GM18505 (cell line): ENCODE data around the gene ST14.

Source experiments
- ATAC-seq: cut with Tn5 transposase; IDR thresholded peaks from one replicate; pipeline ENCODE4 v1.9.1; 2021; ENCODE audit not compliant: unreplicated experiment
- POLR2A ChIP-seq: IDR thresholded peaks from 4 replicates; pipeline ENCODE4 v1.6.1; 2011; ENCODE audit warnings: borderline replicate concordance; ENCODE audit not compliant: insufficient read depth, insufficient read length; ENCODE audit errors: extremely low read depth

ST14 gene

DNA sequence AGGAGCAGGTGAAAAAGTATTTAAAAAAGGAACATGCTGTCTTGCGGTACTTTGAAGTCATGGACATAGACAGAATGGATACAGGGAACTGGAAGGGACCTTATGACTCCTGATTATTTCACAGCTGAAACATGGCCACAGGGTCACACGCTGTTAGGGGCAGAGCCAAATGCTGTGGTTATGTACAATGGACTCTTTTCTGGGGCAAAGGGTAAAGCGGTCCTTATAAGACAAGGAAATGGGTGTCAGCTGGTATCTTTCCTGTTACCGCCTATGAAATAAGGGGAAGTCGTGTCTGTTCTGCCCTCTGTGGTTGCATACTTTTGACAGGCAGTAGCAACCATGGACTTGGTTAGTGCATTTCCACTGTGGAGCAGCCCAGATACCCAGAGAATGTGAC lies 12.8 kb upstream of the ST14 start:
- ATAC-seq, result no peak
- no peak for TF ChIP-seq POLR2A

DNA sequence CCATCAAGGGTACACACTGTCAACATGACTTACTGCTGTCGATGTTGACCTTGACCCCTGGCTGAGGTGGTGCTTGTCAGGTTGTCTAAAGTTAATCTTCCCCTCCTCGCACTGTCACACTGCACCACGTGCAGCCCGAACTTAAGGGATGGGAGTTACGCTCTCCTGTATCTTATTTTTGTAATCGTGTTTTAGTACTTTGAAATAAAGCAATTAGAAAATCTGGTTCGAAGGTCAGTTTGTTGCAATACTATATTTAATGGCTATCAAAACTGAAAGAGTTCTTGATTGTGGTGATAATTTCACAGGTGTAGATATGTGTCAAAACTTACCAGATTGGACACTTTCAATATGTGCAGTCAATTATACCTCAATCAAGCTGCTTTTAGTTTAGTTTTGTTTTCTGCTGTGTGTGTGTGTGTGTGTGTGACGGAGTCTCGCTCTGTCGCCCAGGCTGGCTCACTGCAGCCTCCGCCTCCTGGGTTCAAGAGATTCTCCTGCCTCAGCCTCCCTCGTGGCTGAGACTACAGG lies 10.7 kb upstream of the ST14 start:
- TF ChIP-seq POLR2A, result no peak
- ATAC-seq, result no peak

DNA sequence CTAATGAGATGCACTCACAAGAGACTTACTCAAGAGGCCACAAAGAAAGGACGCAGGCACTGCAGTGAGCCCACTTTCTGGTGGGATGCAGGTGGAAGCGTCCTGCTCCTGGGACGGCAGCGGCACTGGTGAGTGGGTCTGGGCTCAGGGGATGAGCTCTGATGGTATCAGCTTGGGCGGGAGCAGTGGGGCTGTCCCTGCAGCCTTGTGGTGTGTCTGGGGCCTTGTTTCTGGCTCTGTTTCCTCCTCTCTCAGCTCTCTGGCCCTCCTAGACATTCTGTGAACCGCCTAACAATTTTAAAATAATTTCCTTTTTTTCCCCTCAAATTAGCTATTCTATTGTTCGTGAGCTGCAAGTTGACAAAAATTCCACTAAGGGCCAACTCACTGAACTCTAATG lies 8.8 kb upstream of the ST14 start:
- TF ChIP-seq POLR2A, result no peak
- ATAC-seq, result no peak

DNA sequence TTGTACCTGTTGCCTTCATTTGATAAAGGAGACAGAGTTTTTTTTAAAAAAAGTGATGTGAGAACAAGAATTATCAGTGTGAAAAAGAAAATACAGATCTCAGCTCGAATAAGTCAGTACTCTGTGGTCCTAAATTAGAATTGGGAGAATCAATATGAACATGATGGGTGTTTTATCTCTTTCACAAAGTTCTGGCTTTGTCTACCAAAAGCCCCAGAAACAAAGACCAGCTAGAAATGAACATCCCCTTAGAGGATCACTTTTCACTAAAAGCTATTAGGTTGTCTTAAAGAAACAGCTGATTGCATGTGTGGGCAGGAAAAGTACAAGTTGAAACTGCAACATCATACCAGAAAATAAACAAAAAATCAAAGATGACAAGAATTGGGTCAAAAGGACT lies 8.4 kb upstream of the ST14 start:
- no peak for TF ChIP-seq POLR2A
- ATAC-seq, result no peak

DNA sequence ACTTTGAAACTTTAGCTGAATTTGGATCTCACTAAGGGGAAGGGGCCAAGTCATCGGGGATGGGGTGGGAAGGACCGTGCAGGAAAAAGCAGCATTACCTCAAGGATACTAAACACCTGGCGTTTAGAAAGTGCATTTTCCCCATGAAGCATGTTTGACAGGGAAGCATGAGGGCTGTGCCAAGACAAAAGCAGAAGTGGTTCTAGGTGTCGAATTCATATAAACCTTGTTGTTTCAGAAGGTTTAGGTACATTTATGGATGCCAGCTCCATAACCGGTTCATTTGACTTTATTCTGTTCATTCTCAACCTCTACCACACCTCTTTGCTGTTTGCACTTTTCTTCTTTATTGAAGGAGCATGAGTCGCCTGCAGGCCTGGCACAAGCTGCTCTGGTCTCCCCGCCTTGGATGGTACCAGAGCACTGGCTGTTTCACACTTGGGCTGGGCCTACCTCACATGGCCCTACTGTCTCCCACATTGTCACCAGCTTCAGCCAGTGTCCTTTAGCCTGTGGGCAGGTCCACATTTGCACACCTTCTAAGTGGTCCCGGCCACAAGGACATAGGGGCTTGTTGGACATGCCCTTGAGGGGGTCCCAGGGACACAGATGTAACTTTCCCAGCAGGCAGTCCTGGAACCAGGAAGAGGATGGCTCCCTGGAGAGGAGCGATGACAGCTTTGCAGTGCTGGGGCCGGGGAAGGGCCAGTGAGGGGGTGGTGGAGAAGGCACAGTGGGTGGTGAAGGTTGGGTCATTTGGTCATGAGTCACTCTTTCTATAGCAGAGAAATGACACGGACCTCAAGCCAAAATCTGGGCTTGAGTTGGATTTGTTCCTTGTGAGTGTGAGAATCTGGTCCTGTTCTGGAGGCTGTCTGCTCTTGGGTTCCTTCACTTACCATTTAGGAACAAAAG lies 3.2 kb upstream of the ST14 start:
- TF ChIP-seq POLR2A, result no peak
- no peak for ATAC-seq

DNA sequence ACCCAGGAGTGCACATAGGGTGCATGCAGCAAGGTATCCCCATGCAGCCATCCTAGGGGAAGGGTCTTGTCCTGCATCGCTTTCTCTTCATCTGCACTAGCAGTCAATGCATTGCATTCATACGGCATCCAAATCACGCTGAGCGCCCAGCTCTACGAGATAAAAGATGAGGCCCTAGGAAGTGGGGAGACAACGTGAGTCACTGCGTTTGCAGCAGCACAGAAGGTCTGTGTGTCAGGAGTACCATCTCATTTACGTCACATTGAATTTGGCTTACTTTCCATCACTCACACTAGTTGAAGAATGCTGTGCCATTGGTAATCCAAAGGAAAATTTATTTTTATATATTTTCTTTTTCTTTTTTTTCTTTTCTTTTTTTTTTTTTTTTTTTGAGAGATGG lies 2.5 kb upstream of the ST14 start:
- TF ChIP-seq POLR2A, result no peak
- no peak for ATAC-seq

DNA sequence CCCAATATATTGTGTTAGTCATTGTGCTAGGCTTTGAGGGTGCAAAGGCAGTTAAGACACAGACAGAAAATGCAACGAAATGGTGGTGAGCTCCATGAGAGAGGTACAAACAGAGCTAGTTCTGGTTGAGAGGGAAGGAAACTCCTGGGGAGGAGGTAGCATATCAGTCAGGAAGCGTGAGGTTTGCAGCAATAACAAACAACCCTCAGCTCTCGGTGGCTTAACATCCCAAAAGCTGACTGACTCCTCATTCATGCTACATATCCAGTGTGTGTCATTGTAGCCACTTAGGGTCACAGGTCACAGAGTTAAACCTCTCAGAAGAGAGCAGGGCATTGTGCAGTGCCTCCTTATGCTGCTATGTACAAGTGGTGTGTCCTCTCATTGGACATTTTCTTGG lies 1.7 kb upstream of the ST14 start:
- no peak for ATAC-seq
- TF ChIP-seq POLR2A, result no peak

DNA sequence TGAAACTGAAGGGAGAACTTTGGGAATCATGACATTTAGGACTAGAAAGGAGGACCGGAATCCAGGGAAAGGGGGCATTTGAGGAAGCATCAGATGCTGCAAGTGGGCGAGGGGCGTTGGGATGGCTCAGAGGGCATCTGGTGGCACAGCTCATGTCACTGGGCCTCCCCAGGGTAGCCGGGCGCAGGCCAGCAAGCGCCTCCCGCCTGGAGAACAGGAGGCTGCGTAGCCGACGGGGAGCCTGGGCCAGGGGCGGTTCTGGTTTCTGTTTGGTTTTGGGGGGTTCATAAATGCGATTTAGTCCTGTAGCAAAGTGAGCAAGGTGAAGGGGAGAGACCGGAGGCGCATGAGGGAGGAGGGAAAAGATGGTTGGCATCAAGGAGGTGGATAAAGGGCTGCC lies 443 bp upstream of the ST14 start:
- no peak for ATAC-seq
- no peak for TF ChIP-seq POLR2A

DNA sequence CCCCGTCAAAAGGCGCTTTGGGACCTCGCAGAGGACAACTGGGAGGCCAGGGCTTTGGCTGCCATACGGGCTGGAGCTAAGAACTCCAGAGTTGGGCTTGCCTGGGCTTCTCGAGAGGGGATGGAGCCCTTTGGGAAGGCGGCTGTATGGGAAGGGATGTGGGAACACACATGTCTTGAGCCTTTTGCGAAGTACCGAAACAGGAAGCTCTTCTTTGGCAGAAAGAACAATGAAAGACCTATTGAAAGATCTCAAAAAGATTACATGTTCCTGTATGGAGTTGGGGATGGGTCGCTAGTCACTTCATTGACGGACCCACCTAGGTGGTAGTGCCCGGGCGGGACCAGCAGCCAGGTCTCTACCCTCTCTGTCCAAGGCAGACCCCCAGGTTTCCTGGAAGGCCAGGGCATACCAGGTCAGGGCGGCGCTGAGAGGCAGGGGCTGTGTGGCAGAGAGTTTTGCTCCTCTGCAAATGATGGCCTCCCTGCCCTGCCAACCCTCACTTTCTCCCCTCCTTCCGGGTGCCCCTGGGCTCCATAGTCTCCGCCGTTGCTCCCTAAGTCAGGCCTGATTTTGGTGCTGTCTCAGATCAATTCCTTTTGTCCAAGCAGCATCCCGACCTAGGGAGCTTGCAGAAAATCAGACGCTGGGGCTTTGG lies 1.0 kb downstream of the ST14 start:
- no peak for ATAC-seq
- no peak for TF ChIP-seq POLR2A

DNA sequence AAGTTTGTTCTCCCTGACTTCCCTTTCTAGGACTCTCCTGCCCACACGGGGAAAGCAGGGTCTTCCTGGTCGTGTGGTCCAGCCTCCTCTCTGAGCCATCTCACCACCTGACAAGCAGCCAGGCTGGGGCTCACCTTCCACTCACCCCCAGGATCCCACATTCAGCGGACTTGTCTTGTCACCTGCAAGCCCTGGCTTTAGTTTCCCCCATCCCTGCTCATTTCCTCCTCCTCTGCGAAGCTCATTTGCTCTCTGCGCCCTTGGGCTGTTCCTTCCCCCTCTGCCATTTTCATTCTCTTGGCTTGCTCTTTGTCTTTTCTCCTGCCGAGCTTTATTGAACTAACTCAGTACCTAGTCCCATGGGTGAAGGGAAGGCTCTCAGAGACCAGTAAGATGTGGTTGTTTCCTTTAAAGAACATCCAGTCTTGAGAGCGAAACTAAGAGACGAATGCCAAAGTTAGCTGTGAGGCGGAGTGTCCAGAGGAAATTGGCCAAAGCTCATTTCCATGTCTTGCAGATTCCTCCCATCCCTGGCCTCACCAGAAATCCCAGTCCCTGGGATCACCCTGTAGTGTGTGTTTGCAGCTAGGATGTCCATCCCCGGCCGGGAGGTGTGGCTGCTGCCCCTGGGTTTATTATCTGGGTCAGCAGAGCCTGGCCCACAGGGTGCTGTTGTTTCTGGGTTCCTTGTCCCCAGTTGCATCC lies 2.0 kb downstream of the ST14 start:
- TF ChIP-seq POLR2A, result no peak
- no peak for ATAC-seq

DNA sequence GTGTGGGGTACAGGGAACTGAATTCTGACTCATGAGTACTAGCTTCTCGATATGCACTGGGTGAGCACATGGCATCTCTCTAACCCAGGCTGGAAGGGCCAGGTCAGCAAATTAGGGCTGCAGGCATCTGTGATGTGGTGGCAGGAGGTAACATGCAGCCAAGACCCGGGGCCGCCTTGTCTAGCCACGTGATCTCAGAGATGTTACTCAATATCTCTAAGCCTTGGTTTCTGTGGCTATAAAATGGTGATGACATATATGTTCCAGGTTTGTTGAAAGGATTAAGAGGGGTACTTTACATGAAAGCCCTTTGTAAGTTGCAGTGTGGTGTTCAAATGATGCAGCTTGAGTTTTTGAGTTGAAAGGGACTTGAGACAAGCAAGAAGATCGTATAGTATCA lies 3.2 kb downstream of the ST14 start:
- TF ChIP-seq POLR2A, result no peak
- no peak for ATAC-seq

DNA sequence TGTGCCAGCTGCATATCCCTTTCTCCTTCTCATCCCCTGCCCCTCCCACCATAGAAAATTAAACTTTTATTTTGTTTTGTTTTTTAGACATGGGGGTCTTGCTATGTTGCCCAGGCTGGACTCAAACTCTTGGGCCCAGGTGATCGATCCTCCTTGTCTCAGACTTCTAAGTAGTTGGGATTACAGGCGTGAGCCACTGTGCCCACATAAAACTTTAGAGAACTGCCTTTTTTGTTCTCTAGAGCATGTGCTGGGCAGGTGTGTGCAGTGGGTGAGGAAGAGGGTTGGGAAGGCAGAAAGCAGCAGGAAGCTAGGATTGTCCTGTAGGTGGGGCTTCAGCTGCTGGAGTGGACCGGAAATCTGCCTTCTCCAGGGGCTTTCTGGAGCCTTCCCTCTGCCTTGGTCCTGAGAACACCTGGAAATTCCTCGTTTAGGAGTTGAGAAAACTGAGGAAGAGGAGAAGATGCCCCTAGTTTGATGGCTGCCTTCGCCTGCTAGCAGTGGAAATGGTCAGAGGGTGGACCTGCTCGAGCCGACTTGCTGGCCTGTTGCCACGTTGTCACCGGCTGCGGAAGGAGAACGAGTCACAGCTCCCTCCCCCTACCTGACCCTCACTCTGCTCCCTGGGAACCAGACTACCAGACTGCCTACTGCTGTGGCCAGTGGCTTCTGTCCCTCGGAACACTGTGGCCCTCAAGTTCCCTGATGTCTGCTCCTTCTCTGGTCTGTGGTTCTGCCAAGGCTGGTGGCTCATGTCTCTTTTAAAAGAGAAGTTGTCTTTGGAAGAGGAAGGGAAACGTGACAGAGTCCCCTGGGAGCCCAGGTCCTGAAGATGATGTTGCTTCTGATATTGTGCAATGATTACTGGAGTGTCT lies 4.0 kb downstream of the ST14 start:
- no peak for TF ChIP-seq POLR2A
- no peak for ATAC-seq

DNA sequence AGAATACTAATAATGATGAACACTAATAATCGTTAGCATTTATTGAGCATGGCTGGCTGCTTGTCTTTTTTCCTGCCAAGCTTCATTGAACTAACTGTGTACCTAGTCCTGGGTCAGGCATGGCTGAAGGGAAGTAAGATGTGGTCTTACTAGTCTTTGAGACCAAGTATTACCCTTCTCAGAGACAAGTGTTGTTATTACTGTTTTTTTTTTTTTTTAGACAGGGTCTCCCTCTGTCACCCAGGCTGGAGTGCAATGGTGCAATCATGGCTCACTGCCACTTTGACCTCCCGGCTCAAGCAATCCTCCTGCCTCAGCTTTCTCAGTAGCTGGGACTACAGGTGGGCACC lies 4.6 kb downstream of the ST14 start:
- ATAC-seq, result no peak
- no peak for TF ChIP-seq POLR2A

DNA sequence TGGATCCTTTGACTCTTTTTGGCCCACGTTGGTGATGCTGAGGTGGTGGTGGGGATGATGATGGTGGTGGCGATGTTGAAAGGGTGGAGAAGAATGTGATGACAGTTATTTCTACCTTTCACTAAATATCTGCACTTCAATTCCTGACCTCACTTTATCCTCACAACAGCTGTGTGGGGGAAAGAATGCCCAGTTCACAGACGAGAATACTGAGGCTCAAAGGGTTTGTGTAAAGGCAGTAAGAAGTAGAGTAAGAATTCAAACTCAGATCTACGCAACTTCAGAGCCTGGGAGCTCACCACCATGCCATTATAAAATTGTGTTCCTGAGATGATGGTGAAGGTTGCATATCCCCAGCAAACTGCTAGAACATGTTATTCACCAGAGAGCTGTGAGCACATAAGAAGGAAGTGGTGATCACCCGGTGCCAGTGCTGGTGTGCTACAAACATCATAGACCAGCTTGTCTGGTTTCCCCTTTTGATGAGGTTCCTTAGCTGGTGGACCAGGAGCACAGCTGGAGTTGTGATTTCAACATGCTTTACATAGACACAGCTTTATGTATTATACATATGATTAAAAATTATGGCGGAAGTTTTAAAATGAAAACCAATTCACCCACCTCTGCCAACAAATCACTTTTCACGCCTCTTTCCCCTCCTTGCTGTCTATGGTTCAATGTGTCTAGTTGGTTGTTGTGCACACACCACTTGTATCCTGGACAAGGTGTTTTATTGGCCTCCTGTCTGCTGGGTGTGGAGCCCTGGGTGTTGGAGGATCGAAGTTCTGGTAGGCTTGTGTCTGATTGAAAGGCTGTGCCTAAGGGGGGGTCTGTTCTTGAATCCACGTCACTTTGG lies 6.2 kb downstream of the ST14 start:
- ATAC-seq, result no peak
- no peak for TF ChIP-seq POLR2A
